WTC11 (cell line): ENCODE measurements around the gene SYNGR1. TPM values are rescaled to one million over a fixed set of nuclear protein-coding genes. Genes with fewer than 3 reads are reported as not detected.

Experiments
- ATAC-seq: fragments of 200-7000 bp; cut with Tn5 transposase; 2 replicates; pipeline ENCODE4 v1.10.0; 2021; ENCODE audit warnings: mild to moderate bottlenecking, moderate library complexity
- CTCF ChIA-PET: fragments of 300-600 bp; sonication (Branson Sonifier 250); formaldehyde crosslinking; loops from one replicate; lab custom pipeline; 2021; ENCODE audit warnings: antibody characterized with exemption; lab: Charles Lee
- POLR2A ChIA-PET: fragments of 350-600 bp; sonication (Branson Sonifier 250); formaldehyde crosslinking; loops from one replicate; lab custom pipeline; 2021; ENCODE audit warnings: antibody characterized with exemption; lab: Charles Lee
- DNase-seq: peaks from one replicate; pipeline ENCODE4 v3.0.0; 2021; ENCODE audit warnings: low spot score
- H3K27ac Mint-ChIP-seq: 2 replicates; pipeline ENCODE4 v1.8.0; 2021; ENCODE audit warnings: mixed read lengths
- H3K27me3 Mint-ChIP-seq: 2 replicates; pipeline ENCODE4 v1.8.0; 2021; ENCODE audit warnings: low read depth, mild to moderate bottlenecking, moderate library complexity, mixed read lengths
- H3K36me3 Mint-ChIP-seq: 2 replicates; pipeline ENCODE4 v1.8.0; 2021; ENCODE audit warnings: mixed read lengths
- H3K4me1 Mint-ChIP-seq: 2 replicates; pipeline ENCODE4 v1.8.0; 2022; ENCODE audit warnings: mixed read lengths
- H3K4me3 Mint-ChIP-seq: 2 replicates; pipeline ENCODE4 v1.8.0; 2021; ENCODE audit warnings: mild to moderate bottlenecking, moderate library complexity, mixed read lengths
- H3K9me3 Mint-ChIP-seq: 2 replicates; pipeline ENCODE4 v1.8.0; 2021; ENCODE audit warnings: mixed read lengths
- EMX1 ChIP-seq: fragments of 250-450 bp; sonication (Bioruptor Pico); IDR thresholded peaks from 2 replicates; pipeline ENCODE4 v1.8.0; 2021; ENCODE audit warnings: mild to moderate bottlenecking
- GRHL2 ChIP-seq: fragments of 250-450 bp; sonication (Bioruptor Pico); IDR thresholded peaks from 2 replicates; pipeline ENCODE4 v1.8.0; 2022; ENCODE audit warnings: mild to moderate bottlenecking, moderate library complexity; ENCODE audit not compliant: insufficient replicate concordance, severe bottlenecking
- HMGA2 ChIP-seq: fragments of 250-450 bp; sonication (Bioruptor Pico); IDR thresholded peaks from 2 replicates; pipeline ENCODE4 v1.4.0; 2021; ENCODE audit warnings: mild to moderate bottlenecking, moderate library complexity
- IRF2 ChIP-seq: sonication (generic); formaldehyde crosslinking; IDR thresholded peaks from 2 replicates; pipeline ENCODE4 v1.8.0; 2022; ENCODE audit warnings: low read depth, missing genetic modification reagents, borderline replicate concordance
- MXD4 ChIP-seq: fragments of 250-450 bp; sonication (Bioruptor Pico); IDR thresholded peaks from 2 replicates; pipeline ENCODE4 v1.8.0; 2021; ENCODE audit warnings: mild to moderate bottlenecking, moderate library complexity, borderline replicate concordance
- MYBL2 ChIP-seq: sonication (generic); formaldehyde crosslinking; IDR thresholded peaks from 2 replicates; pipeline ENCODE4 v1.8.1; 2023; ENCODE audit warnings: mild to moderate bottlenecking, moderate library complexity, missing genetic modification reagents
- NFE2L1 ChIP-seq: sonication (generic); formaldehyde crosslinking; IDR thresholded peaks from 2 replicates; pipeline ENCODE4 v1.8.1; 2023; ENCODE audit warnings: missing genetic modification reagents
- PRRX2 ChIP-seq: fragments of 250-450 bp; sonication (Bioruptor Pico); IDR thresholded peaks from 2 replicates; pipeline ENCODE4 v1.8.0; 2021; ENCODE audit warnings: mild to moderate bottlenecking
- RELA ChIP-seq: sonication (generic); formaldehyde crosslinking; IDR thresholded peaks from 2 replicates; pipeline ENCODE4 v1.8.1; 2022; ENCODE audit warnings: missing genetic modification reagents, mild to moderate bottlenecking, borderline replicate concordance
- RORB ChIP-seq: fragments of 250-450 bp; sonication (Bioruptor Pico); IDR thresholded peaks from 2 replicates; pipeline ENCODE4 v1.9.0; 2021; ENCODE audit warnings: mild to moderate bottlenecking
- SOX15 ChIP-seq: fragments of 250-450 bp; sonication (Bioruptor Pico); IDR thresholded peaks from 2 replicates; pipeline ENCODE4 v1.9.0; 2021; ENCODE audit warnings: mild to moderate bottlenecking
- ZNF219 ChIP-seq: sonication (generic); formaldehyde crosslinking; IDR thresholded peaks from 2 replicates; pipeline ENCODE4 v1.8.0; 2023; ENCODE audit warnings: missing genetic modification reagents, mild to moderate bottlenecking, borderline replicate concordance
- ZNF317 ChIP-seq: sonication (generic); formaldehyde crosslinking; IDR thresholded peaks from 2 replicates; pipeline ENCODE4 v1.8.1; 2023; ENCODE audit warnings: low read depth, mild to moderate bottlenecking, moderate library complexity, missing genetic modification reagents, borderline replicate concordance
- ZNF416 ChIP-seq: fragments of 250-450 bp; sonication (Bioruptor Pico); IDR thresholded peaks from 2 replicates; pipeline ENCODE4 v1.9.0; 2021; ENCODE audit warnings: mild to moderate bottlenecking, inconsistent platforms
- total RNA-seq: library from RNA; stranded (reverse); gene quantifications from 3 replicates; pipeline ENCODE4 v1.2.3, GENCODE V29; 2021
- TF ChIP-seq, protein P1 (sequence below): fragments of 250-450 bp; sonication (Bioruptor Pico); conservative IDR thresholded peaks from 2 replicates; pipeline ENCODE4 v1.9.0; 2021; ENCODE audit warnings: mild to moderate bottlenecking
- TF ChIP-seq, protein P2 (sequence below): sonication (generic); formaldehyde crosslinking; IDR thresholded peaks from 2 replicates; pipeline ENCODE4 v1.8.1; 2022; ENCODE audit warnings: low read depth, mild to moderate bottlenecking, moderate library complexity, missing genetic modification reagents, borderline replicate concordance
- TF ChIP-seq, protein P3 (sequence below): sonication (generic); formaldehyde crosslinking; IDR thresholded peaks from 2 replicates; pipeline ENCODE4 v1.8.1; 2022; ENCODE audit warnings: mild to moderate bottlenecking, moderate library complexity, missing genetic modification reagents
- TF ChIP-seq, protein P4 (sequence below): sonication (generic); formaldehyde crosslinking; IDR thresholded peaks from 2 replicates; pipeline ENCODE4 v1.8.0; 2023; ENCODE audit warnings: missing genetic modification reagents
- TF ChIP-seq, protein P5 (sequence below): sonication (generic); formaldehyde crosslinking; IDR thresholded peaks from 2 replicates; pipeline ENCODE4 v1.8.1; 2023; ENCODE audit warnings: mild to moderate bottlenecking, missing genetic modification reagents, borderline replicate concordance

The SYNGR1 gene
- total RNA-seq, 1 experiment from 2014 or later, result 35.3 TPM

DNA sequence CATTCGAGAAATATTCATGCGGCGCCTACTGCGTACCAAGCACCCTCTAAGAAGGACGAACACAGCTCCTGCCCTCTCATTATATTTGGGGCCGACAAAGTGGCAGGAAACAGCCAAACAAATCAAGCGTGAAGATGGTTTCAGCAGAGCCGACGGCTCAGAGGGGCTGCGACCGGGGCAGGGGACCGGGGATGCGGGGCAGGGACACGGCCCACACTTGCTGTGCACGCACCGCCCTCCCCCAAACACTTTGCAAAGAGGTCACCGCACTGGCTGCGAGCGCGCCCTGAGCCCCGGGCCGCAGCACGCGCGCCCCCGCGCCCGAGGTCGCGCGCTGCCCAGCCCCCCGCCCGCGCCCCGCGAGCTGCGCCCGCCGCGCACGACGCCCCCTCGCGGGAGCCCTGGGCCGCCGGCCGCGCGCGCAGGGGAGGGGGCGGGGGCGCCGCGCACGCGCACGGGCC, 255 bp upstream of the SYNGR1 start:
- no peaks in the 10 kb centered on the region for H3K9me3 Mint-ChIP-seq
- H3K27me3 Mint-ChIP-seq, result peaks cover 7% of the 10 kb centered on the region
- POLR2A ChIA-PET, result interaction anchor here (1.1 to 1.2 kb wide), 2 partner anchors 30 to 170 kb away, joined by 3 to 5 read pairs; partner anchors contain the start of genes ATF4 and RPL3
- H3K4me3 Mint-ChIP-seq, result peak overlapping the region; percentile 83
- ATAC-seq, result peak; percentile 46
- no peaks in the 10 kb centered on the region for H3K36me3 Mint-ChIP-seq
- TF ChIP-seq IRF2 (no peak), MXD4 (CRISPR knock-in tag) (no peak), HMGA2 (CRISPR knock-in tag) (no peak), GRHL2 (CRISPR knock-in tag) (no peak), NFE2L1 (CRISPR knock-in tag) (no peak), EMX1 (CRISPR knock-in tag) (no peak), ZNF317 (CRISPR knock-in tag) (no peak), RELA (CRISPR knock-in tag) (no peak), ZNF416 (CRISPR knock-in tag) (no peak), MYBL2 (CRISPR knock-in tag) (no peak), PRRX2 (CRISPR knock-in tag) (no peak), RORB (CRISPR knock-in tag) (no peak), ZNF219 (no peak), SOX15 (CRISPR knock-in tag) (no peak)
- TF ChIP-seq, protein P1, sequence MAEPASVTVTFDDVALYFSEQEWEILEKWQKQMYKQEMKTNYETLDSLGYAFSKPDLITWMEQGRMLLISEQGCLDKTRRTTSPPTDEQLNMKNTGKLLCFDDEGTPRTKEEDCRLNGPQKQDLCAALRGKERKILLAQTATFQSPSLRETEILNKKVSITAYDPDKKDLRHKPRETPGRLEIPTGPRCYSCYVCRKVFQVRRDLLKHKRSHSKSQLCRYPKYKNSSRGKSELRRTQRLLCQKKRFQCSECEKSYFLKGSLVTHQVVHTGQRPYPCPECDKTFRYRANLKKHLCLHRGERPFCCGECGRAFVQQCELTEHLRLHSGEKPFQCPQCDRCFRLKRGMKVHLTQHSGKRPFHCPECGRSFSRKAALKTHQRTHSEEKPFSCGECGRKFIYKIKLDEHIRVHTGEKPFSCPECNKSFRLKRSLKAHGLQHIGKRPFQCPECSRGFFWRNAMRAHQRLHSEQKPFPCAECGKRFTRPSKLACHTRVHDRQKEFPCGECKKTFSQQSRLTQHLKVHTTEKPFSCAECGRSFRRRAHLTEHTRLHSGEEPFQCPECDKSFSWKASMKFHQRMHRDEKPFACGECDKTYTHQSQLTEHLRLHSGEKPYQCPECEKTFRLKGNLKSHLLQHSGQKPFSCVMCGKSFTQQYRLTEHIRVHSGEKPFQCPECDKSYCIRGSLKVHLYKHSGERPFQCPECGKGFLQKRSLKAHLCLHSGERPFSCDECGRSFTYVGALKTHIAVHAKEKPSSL (CRISPR knock-in tag), result no peak
- TF ChIP-seq, protein P2, sequence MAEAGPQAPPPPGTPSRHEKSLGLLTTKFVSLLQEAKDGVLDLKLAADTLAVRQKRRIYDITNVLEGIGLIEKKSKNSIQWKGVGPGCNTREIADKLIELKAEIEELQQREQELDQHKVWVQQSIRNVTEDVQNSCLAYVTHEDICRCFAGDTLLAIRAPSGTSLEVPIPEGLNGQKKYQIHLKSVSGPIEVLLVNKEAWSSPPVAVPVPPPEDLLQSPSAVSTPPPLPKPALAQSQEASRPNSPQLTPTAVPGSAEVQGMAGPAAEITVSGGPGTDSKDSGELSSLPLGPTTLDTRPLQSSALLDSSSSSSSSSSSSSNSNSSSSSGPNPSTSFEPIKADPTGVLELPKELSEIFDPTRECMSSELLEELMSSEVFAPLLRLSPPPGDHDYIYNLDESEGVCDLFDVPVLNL (CRISPR knock-in tag), result no peak
- TF ChIP-seq, protein P3, sequence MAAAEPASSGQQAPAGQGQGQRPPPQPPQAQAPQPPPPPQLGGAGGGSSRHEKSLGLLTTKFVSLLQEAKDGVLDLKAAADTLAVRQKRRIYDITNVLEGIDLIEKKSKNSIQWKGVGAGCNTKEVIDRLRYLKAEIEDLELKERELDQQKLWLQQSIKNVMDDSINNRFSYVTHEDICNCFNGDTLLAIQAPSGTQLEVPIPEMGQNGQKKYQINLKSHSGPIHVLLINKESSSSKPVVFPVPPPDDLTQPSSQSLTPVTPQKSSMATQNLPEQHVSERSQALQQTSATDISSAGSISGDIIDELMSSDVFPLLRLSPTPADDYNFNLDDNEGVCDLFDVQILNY (CRISPR knock-in tag), result no peak
- TF ChIP-seq, protein P4, sequence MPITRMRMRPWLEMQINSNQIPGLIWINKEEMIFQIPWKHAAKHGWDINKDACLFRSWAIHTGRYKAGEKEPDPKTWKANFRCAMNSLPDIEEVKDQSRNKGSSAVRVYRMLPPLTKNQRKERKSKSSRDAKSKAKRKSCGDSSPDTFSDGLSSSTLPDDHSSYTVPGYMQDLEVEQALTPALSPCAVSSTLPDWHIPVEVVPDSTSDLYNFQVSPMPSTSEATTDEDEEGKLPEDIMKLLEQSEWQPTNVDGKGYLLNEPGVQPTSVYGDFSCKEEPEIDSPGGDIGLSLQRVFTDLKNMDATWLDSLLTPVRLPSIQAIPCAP (CRISPR knock-in tag), result no peak
- TF ChIP-seq, protein P5, sequence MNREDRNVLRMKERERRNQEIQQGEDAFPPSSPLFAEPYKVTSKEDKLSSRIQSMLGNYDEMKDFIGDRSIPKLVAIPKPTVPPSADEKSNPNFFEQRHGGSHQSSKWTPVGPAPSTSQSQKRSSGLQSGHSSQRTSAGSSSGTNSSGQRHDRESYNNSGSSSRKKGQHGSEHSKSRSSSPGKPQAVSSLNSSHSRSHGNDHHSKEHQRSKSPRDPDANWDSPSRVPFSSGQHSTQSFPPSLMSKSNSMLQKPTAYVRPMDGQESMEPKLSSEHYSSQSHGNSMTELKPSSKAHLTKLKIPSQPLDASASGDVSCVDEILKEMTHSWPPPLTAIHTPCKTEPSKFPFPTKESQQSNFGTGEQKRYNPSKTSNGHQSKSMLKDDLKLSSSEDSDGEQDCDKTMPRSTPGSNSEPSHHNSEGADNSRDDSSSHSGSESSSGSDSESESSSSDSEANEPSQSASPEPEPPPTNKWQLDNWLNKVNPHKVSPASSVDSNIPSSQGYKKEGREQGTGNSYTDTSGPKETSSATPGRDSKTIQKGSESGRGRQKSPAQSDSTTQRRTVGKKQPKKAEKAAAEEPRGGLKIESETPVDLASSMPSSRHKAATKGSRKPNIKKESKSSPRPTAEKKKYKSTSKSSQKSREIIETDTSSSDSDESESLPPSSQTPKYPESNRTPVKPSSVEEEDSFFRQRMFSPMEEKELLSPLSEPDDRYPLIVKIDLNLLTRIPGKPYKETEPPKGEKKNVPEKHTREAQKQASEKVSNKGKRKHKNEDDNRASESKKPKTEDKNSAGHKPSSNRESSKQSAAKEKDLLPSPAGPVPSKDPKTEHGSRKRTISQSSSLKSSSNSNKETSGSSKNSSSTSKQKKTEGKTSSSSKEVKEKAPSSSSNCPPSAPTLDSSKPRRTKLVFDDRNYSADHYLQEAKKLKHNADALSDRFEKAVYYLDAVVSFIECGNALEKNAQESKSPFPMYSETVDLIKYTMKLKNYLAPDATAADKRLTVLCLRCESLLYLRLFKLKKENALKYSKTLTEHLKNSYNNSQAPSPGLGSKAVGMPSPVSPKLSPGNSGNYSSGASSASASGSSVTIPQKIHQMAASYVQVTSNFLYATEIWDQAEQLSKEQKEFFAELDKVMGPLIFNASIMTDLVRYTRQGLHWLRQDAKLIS (CRISPR knock-in tag), result no peak
- TF ChIP-seq, all 79 proteins: peak for 0
- CTCF ChIA-PET, result interaction anchor here (0.9 to 3.3 kb wide), 8 partner anchors 16 to 479 kb away, joined by 3 to 20 read pairs (median 3); partner anchors contain the start of gene TAB1
- no peak overlapping the region for H3K27ac Mint-ChIP-seq
- peaks cover 27% of the 10 kb centered on the region for H3K4me1 Mint-ChIP-seq
- DNase-seq, result peak; percentile 56
